NOMO-1 treated with dmso at 0.1 percent for 144 hours (cell line): ENCODE measurements around the gene MUC21.
"Not testable (repeated sequence)": the region's sequence is repeated elsewhere in the genome, so short reads cannot be mapped to it uniquely, and the experiment has no call there.

Experiments
- DNase-seq: peaks from one replicate; lab custom pipeline; 2025; ENCODE audit not compliant: unreplicated experiment; lab: John Stamatoyannopoulos, UW

MUC21 gene

GRCh38 chr6:30966154-30966553 lies 17.4 kb upstream of the MUC21 start:
- no peak for DNase-seq

- peak; percentile 16 for DNase-seq
Measured at GRCh38 chr6:30969171-30969570, 14.3 kb upstream of the MUC21 start.

- DNase-seq, result no peak
Measured at GRCh38 chr6:30970946-30971345, 12.6 kb upstream of the MUC21 start.

GRCh38 chr6:30972816-30973215 lies 10.7 kb upstream of the MUC21 start:
- DNase-seq, result no peak

- no peak for DNase-seq
Measured at GRCh38 chr6:30974490-30975252, 8.8 kb upstream of the MUC21 start.

GRCh38 chr6:30979141-30979540 lies 4.4 kb upstream of the MUC21 start:
- no peak for DNase-seq

- DNase-seq, result no peak
Measured at GRCh38 chr6:30979690-30980089, 3.8 kb upstream of the MUC21 start.

GRCh38 chr6:30981942-30982772 lies 1.4 kb upstream of the MUC21 start:
- no peak for DNase-seq

GRCh38 chr6:30985490-30985889 lies 2.0 kb downstream of the MUC21 start:
- DNase-seq, result no peak

- DNase-seq, result no peak
Measured at GRCh38 chr6:30987304-30987703, 3.8 kb downstream of the MUC21 start.

- DNase-seq, result no peak
Measured at GRCh38 chr6:30988209-30988825, 4.8 kb downstream of the MUC21 start.

- no peak for DNase-seq
Measured at GRCh38 chr6:30990422-30991086, 7.0 kb downstream of the MUC21 start.

GRCh38 chr6:30991891-30992290 lies 8.4 kb downstream of the MUC21 start:
- DNase-seq, result no peak

- DNase-seq, result peak; percentile 86
Measured at GRCh38 chr6:30997301-30997700, 13.8 kb downstream of the MUC21 start.

- no peak for DNase-seq
Measured at GRCh38 chr6:30998785-30999184, 15.3 kb downstream of the MUC21 start.

GRCh38 chr6:31000067-31000860 lies 16.7 kb downstream of the MUC21 start:
- DNase-seq, result not testable (repeated sequence)

GRCh38 chr6:31001281-31001888 lies 17.9 kb downstream of the MUC21 start:
- DNase-seq, result no peak

- no peak for DNase-seq
Measured at GRCh38 chr6:31002471-31002870, 19.0 kb downstream of the MUC21 start.

- DNase-seq, result peak; percentile 47
Measured at GRCh38 chr6:31004794-31005193, 21.3 kb downstream of the MUC21 start.
